ENCODE measurements around the gene QKI. TPM values are rescaled to one million over a fixed set of nuclear protein-coding genes. Genes with fewer than 3 reads are reported as not detected.

The QKI gene
- total and polyA plus RNA-seq, 10 of the 15 experiments (the other 5 are each of a cell fraction or from before 2014, with no cell fraction given) = 4.7 to 72.5 (median 38.9) TPM

- TF ChIP-seq, protein P1, sequence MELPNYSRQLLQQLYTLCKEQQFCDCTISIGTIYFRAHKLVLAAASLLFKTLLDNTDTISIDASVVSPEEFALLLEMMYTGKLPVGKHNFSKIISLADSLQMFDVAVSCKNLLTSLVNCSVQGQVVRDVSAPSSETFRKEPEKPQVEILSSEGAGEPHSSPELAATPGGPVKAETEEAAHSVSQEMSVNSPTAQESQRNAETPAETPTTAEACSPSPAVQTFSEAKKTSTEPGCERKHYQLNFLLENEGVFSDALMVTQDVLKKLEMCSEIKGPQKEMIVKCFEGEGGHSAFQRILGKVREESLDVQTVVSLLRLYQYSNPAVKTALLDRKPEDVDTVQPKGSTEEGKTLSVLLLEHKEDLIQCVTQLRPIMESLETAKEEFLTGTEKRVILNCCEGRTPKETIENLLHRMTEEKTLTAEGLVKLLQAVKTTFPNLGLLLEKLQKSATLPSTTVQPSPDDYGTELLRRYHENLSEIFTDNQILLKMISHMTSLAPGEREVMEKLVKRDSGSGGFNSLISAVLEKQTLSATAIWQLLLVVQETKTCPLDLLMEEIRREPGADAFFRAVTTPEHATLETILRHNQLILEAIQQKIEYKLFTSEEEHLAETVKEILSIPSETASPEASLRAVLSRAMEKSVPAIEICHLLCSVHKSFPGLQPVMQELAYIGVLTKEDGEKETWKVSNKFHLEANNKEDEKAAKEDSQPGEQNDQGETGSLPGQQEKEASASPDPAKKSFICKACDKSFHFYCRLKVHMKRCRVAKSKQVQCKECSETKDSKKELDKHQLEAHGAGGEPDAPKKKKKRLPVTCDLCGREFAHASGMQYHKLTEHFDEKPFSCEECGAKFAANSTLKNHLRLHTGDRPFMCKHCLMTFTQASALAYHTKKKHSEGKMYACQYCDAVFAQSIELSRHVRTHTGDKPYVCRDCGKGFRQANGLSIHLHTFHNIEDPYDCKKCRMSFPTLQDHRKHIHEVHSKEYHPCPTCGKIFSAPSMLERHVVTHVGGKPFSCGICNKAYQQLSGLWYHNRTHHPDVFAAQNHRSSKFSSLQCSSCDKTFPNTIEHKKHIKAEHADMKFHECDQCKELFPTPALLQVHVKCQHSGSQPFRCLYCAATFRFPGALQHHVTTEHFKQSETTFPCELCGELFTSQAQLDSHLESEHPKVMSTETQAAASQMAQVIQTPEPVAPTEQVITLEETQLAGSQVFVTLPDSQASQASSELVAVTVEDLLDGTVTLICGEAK (IDR thresholded peaks at IDR 0.05; ENCODE audit: borderline replicate concordance) = no peak
- TF ChIP-seq ZNF24 (IDR thresholded peaks at IDR 0.05) (no peak), ZNF592 (IDR thresholded peaks at IDR 0.05) (no peak)
These were observed 112.8 kb downstream of the QKI start (continued) for GRCh38 chr6:163527291-163527690.

DNA sequence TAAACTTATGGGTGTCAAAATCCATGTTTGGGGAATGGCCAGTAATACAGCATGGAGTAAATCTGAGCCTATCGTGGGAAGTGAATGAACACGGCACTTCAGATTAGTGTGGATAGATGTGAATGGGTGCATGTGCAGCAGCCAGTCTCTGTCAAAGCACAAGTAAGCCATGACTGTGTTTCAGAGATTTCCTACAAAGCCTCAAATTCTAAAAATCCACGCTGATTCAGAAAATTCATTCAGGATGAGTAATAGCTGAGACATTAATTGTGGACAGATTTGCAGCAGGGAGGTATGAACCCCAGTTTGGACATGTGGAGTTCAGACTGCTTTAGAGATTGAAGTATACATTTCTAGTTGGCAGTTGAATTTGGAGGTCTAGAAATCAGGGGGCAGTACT lies 115.1 kb downstream of the QKI start:
- FAIRE-seq (no peak), DNase-seq (ENCODE audit: low read depth, low spot score) (no peak), ATAC-seq (no peak)
- Histone ChIP-seq H2AFZ (ENCODE audit: control insufficient read depth, low read depth, low read length) (no peak overlapping the region), H4K20me1 (ENCODE audit: control insufficient read depth, insufficient read depth) (no peaks in the 10 kb centered on the region), H3K9me3 (replicated peaks; ENCODE audit: control insufficient read depth, insufficient read depth, low read length) (no peaks in the 10 kb centered on the region), H3K4me1 (ENCODE audit: control insufficient read depth, insufficient read depth, low read length) (no peaks in the 10 kb centered on the region), H3K9ac (ENCODE audit: control insufficient read depth, insufficient read depth, low read length) (no peak overlapping the region), H3K4me3 (no peak overlapping the region), H3K27ac (ENCODE audit: control insufficient read depth, insufficient read depth) (no peak overlapping the region), H3K4me2 (ENCODE audit: control insufficient read depth, insufficient read depth) (no peak overlapping the region), H3K79me2 (ENCODE audit: control insufficient read depth, insufficient read depth, low read length) (peaks cover 39% of the 10 kb centered on the region), H3K27me3 (replicated peaks in 1 of 2; ENCODE audit: control insufficient read depth in 2 of 2, insufficient read depth in 2 of 2, low read length in 1 of 2) (no peaks in the 10 kb centered on the region), H3K36me3 (ENCODE audit: control insufficient read depth in 2 of 2, insufficient read depth in 2 of 2, low read length in 1 of 2) (no peaks in the 10 kb centered on the region)
- ChIA-PET RAD21 (ENCODE audit: unreplicated experiment) (no interaction called here), CTCF (interaction anchor here (0.7 to 1.5 kb wide), 2 partner anchors 9 to 12 kb away, joined by 4 read pairs; no protein-coding TSS in a partner anchor), SMC1A (ENCODE audit: uncharacterized antibody, unreplicated experiment) (interaction anchor here (0.7 to 2.2 kb wide), 6 partner anchors 10 to 80 kb away, joined by 3 to 7 read pairs (median 5); no protein-coding TSS in a partner anchor), POLR2A (interaction anchor here (0.6 kb wide), 1 partner anchor 413 kb away, joined by 3 read pairs; no protein-coding TSS in a partner anchor)
- intact Hi-C loops (cut with micrococcal nuclease; ENCODE audit: unreplicated experiment) (no loop called here), in situ Hi-C loops (cut with MboI) (no loop called here)
- WGBS (ENCODE audit: insufficient coverage, insufficient replicate concordance, low lambda C conversion rate, missing lambda C conversion rate) = 96% methylated on average over 3 of the region's 3 CpGs
- BruUV-seq (replicated peaks) = no TSS peak
- TF ChIP-seq CTCF (IDR thresholded peaks at IDR 0.05 in 2 of 3, conservative IDR thresholded peaks at IDR 0.05 in 1 of 3; ENCODE audit: control insufficient read depth in 2 of 3, extremely low read depth in 1 of 3, insufficient read depth in 1 of 3, low read depth in 3 of 3, low read length in 3 of 3) = no peak
- TF ChIP-seq, protein P2, sequence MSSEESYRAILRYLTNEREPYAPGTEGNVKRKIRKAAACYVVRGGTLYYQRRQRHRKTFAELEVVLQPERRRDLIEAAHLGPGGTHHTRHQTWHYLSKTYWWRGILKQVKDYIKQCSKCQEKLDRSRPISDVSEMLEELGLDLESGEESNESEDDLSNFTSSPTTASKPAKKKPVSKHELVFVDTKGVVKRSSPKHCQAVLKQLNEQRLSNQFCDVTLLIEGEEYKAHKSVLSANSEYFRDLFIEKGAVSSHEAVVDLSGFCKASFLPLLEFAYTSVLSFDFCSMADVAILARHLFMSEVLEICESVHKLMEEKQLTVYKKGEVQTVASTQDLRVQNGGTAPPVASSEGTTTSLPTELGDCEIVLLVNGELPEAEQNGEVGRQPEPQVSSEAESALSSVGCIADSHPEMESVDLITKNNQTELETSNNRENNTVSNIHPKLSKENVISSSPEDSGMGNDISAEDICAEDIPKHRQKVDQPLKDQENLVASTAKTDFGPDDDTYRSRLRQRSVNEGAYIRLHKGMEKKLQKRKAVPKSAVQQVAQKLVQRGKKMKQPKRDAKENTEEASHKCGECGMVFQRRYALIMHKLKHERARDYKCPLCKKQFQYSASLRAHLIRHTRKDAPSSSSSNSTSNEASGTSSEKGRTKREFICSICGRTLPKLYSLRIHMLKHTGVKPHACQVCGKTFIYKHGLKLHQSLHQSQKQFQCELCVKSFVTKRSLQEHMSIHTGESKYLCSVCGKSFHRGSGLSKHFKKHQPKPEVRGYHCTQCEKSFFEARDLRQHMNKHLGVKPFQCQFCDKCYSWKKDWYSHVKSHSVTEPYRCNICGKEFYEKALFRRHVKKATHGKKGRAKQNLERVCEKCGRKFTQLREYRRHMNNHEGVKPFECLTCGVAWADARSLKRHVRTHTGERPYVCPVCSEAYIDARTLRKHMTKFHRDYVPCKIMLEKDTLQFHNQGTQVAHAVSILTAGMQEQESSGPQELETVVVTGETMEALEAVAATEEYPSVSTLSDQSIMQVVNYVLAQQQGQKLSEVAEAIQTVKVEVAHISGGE (CRISPR knock-in tag; IDR thresholded peaks at IDR 0.05) = no peak
